HG03103 (cell line): ENCODE measurements around the gene CFAP298.
"Not testable (repeated sequence)": the region's sequence is repeated elsewhere in the genome, so short reads cannot be mapped to it uniquely, and the experiment has no call there.

ENCODE experiments used
- ATAC-seq: cut with Tn5 transposase; IDR thresholded peaks from one replicate; pipeline ENCODE4 v1.9.1; 2021; ENCODE audit warnings: low read depth; ENCODE audit not compliant: unreplicated experiment

The CFAP298 gene

DNA sequence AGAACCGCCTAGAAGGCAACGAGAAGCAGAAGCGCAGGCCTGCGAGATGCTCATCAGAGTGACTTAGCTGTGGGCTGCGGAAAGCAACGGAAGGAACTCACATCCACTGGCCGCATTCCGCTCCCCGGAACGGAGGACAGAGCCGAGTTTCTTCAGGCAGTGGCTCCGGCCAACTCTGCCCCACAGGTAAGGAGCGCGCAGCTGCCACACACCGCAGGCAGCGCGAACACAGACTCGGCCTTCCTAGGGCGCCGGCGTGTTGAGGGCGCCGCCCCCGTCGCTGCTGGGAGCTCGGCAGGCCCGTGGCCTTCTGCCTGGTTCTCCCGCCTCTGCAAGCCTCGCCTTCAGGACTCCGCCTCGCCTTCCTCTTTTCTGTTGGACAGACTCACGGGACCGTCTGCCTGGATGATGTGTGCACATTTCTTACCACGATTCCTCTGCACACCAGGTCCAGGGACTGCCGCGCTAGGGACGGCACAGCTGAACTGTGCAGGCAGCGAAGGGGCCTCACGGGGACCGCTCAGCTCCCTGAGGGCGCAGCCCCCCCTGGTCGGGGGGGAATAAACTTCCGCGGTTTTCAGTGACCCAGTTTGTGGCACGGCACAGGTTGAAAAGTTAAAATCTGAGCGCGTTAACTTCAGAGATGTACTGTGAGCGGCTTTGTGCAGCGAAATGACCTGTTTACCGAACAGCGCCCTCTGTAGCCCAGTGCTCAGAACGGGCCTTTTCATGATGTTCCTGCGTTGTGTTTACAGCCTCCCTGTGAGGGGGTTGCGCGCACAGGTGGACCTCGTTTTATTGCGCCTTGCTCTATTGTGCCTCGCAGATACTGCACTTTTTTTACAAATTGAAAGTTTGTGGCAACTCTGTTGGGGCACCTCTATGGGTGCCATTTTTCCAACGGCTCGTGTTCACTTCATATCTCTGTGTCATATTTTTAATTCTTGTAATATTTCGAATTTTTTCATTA, 42.6 kb downstream of the CFAP298 start:
- ATAC-seq: peak; percentile 75

DNA sequence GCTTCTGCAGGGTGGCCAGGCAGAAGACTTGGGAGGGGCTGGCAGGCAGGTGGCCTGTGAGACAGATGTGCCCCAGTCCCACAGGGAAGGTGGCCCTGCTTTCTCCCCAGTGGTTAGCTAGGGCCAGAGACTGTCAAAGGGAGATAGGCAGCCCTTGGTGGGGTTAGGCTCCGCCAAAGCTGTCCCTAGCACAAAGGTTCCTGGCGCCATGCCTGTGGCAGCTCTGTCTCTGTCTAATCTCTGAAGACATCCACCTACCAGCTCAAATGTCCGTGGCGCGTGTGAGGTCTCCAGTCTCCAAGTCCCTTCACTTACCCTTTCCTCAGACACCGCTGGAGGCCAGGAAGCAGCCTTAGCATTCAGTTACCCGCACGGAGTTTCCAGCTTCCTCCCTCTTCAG, 44.6 kb downstream of the CFAP298 start:
- no peak for ATAC-seq

DNA sequence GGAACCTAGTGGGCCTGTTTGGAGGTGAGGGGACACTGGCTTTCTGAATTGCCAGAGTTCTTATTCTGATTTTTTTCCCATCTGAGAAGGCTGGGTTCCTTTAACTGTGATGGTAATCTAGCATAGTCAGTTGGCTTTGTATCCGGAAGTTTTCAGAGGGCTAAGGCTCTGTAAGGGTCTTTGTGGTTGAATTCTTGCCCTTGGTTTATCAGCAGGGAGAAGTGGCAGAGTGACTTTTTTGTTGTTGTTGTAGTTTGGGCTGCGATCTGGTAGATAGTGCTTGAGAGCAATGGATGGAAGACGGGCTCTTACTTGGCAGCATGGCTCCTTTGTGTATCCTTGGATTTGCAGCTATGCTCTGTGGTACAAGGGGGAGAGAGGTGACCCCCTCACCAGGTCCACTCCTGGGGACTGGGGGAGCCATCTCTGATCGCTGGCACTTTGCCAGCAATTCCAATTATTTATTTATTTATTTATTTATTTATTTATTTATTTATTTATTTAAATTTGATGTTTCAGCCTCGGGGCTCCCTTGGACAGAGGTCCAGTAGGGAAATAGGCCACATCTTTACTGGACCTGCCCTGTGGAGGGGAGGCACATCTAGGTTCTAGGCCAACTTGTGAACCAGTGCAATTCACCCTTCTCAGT, 45.3 kb downstream of the CFAP298 start:
- ATAC-seq: no peak

DNA sequence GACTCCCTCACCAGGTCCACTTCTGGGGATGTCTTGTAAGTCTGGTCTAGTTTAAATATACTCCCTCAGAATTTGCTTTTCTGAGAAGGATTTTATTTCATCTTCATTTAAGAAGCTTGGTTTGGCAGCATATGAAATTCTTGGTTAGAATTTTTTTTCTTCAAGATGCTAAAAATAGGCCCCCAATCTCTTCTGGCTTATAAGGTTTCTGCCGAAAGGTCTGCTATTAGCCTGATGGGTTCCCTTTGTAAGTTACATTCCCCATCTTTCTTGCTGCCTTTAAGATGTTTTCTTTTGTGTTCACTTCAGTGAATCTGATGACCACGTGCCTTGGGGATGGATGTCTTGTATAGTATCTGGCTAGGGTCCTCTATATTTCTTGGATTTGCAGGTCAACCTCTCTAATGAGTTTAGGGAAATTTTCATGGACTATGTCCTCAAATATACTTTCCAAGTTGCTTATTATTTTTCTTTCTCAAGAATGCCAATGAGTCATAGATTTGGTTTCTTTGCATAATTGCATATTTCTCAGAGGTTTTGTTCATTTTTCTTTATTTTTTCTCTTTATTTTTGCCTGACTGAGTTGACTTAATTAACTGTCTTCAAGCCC, 46.2 kb downstream of the CFAP298 start:
- ATAC-seq: no peak

DNA sequence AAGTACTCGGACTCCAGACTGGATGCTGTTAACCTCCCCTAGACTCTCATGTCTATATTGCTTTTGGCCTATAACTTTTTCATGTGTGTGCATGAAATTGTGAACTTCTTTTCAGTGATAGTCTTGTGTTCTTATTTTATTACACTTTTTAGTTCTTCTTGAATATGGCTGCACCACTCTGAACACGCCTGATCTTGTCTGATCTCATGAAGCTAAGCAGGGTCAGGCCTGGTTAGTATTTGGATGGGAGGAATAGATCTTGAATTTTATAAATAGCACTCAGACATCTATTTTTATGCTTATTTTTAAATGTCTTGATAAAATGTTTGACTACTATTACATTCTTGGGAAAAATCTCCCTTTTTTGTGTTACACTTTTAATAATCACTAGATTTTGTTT, 49.3 kb downstream of the CFAP298 start:
- no peak for ATAC-seq

DNA sequence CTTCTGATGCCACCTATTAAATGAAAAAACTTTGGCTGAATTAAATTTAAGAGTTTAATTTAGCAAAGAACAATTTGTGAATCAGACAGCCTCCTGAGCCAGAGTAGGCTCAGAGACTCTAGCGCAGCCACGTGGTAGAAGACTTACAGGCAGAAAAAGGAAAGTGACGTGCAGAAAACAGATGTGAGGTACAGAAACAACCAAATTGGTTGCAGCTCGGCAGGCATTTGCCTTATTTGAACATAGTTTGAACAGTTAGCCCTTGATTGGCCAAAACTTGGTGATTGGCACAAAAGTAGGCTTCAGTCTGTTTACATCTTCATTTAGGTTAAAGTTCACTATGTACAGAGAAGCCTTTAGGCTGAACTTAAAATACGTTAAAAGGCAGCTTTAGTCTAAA, 49.8 kb downstream of the CFAP298 start:
- ATAC-seq: no peak

DNA sequence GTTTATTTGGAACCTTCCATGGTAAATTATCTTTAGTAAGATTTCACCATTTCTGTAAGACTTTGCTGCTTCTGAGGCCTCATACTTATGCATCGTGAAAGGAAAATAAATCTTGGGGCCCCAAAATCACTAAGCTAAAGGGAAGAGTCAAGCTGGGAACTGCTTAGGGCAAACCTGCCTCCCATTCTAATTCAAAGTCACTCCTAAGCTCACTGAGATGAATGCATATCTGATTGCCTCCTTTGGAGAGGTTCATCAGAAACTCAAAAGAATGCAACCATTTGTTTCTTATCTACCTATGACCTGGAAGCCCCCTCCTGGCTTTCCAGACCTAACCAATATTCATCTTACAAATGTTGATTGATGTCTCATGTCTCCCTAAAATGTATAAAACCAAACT, 50.7 kb downstream of the CFAP298 start:
- not testable (repeated sequence) for ATAC-seq

DNA sequence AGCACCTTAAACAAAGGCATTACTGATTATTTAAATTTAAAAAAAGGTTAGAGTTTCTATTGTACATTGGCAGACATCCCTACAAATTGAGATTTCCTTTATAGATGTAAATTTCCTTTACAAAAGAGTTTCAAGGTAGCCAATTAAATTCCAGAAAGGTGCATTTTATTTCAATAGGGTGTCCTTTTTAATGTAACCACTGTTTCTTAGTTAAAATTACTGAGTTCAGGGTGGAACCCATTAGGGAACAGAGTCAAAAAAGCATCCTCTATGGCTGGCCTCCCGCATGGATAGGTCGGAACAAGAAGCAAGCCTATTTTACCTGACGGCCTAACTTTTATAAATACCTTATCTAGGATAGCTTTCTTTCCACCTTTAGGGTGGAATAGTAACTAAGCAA, 51.3 kb downstream of the CFAP298 start:
- no peak for ATAC-seq

DNA sequence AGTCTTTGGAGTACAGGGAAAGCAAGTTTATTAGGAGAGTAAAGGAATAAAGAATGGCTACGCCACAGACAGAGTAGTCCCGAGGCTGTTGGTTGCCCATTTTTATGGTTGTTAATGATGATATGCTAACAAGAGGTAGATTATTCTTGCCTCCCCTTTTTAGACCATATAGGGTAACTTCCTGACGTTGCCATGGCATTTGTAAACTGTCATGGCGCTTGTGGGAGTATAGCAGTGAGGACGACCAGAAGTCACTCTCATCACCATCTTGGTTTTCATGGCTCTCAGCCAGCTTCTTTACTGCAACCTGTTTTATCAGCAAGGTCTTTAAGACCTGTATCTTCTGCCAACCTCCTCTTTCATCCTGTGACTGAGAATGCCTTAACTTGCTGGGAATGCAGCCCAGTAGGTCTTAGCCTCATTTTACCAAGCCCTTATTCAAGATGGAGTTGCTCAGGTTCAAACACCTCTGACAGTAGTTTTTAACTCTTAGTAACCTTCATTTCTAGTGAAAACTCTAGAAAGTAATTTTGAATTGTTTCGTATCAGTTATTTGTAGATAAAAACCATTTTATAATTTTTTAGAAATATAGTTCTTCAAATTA, 53.1 kb downstream of the CFAP298 start:
- ATAC-seq: no peak

DNA sequence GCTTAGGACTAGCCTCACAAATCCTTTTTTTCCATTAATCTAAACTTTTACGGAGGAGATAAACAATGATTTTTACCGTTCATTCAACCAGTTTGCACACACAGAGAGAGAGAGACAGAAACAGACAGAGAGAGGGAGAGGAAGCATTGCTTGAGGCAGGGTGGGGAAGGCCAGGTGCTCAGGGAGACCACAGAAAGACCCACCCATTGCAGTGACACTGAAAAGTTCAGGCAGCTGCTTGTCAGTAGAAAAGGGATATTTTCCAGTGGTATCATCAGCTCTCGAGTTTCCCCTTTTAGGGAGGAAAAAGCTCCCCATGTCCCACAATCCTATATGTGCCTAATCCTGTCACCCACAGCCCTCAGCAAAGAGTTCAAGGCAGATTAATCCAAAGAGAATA, 54.1 kb downstream of the CFAP298 start:
- no peak for ATAC-seq

DNA sequence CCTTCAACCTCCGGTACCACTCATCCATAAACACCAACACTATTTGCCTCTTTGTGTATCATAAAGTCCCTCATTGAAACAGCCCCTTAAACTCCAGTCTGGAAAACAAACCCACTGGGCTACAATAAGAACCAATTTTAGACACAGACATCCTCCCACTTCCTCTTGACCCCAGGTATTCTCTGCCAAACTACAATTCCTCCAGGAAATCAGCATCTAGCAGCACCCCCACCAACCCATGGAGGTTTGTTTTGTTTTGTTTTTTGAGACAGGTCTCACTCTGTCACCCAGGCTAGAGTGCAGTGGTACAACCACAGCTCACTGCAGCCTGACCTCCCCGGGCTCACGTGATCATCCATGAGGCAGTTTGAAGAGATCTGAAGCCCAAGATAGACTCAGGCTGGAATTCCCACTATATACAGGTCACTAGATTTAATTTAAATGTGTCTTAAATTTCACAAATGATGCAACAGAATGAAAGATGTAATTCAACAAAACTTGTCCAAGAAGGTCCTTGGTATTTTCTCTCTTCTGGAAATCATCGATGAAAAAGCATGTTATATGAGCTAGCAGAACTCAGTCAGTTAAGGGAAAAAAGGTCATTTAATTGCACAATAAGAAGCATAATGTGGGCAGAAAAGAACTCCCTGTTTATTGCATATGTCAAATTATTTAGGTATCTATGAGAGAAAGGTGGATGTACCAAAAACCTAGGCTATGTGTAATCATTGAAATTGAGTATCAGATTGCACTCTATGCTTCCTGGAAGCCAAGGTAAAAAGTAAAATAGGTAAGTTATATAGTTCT, 57.1 kb downstream of the CFAP298 start:
- ATAC-seq: no peak

DNA sequence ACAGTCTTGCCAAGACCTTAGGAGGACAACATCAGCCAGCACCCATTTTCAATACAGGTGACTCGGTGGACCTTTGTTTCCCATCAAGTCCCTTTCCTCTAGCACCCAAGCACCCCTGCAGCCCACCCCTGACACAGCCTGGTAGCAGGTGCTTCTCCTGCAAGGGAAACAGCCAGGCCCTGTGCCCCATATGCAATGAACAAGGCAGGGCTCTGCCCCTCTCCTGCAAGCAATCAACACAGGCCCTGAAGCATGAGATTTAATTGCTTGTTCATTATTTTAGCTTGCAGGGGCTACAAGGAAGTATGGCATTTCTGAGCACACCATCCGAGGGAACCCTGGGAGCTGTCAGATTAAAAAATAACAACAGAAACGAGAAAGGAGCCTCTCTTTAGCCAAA, 62.3 kb downstream of the CFAP298 start:
- ATAC-seq: no peak

DNA sequence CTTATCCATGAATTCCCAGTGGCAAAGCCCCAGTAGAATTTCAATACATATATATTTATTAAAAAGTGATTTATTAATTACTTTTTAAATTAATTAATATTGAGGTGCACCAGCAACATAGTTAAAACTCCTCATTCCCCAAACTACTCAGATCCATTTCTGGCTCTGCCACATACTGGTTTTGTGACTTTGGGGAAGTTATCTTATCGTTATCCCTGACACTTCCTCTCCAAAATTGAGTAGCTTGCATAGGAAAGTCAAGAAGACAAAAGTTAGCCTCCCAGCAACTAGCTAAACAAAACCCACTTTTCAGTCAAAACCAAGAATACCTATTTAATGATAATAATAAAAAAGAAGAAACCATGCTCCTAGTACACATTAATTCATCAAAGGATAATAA, 62.7 kb downstream of the CFAP298 start:
- ATAC-seq: no peak
